A549 (cell line): ENCODE data around the gene CDK5R1.

Experiments used
- CTCF ChIP-seq: fragments of >200 bp; sonication (Bioruptor Twin); formaldehyde crosslinking; IDR thresholded peaks from 3 replicates; pipeline ENCODE4 v1.5.1; 2016
- JUN ChIP-seq, 2 experiments: fragments of >200 bp; sonication (Bioruptor Twin); formaldehyde crosslinking; IDR thresholded peaks; 2 replicates in 1 of 2; 3 replicates in 1 of 2; pipeline ENCODE4 v1.6.1; 2016 to 2017

GRCh38 chr17:32514606-32515005, 27.8 kb downstream of the CDK5R1 start:
- TF ChIP-seq JUN (IDR thresholded peaks at IDR 0.05) (no peak), CTCF (no peak)
